NB4 (cell line): Measurements from ENCODE around the gene CCDC97.

Experiments
- DNase-seq: peaks from one replicate; pipeline ENCODE4 v3.0.0; 2010; ENCODE audit warnings: low read depth
- H3K4me3 ChIP-seq: one replicate; pipeline ENCODE4 v1.5.1; 2011; ENCODE audit warnings: mild to moderate bottlenecking, low read depth, low read length, moderate library complexity
- MYC ChIP-seq: IDR thresholded peaks from 2 replicates; pipeline ENCODE4 v1.6.1; 2011; ENCODE audit warnings: low read depth, low read length
- POLR2A ChIP-seq: IDR thresholded peaks from 2 replicates; pipeline ENCODE4 v1.6.1; 2011; ENCODE audit warnings: mild to moderate bottlenecking; ENCODE audit not compliant: insufficient read length; ENCODE audit errors: extremely low read depth
- TF ChIP-seq, protein P1 (sequence below): IDR thresholded peaks from one replicate; pipeline ENCODE4 v1.5.1; 2012; ENCODE audit warnings: low read depth, low read length
- TF ChIP-seq, protein P2 (sequence below): IDR thresholded peaks from 2 replicates; pipeline ENCODE4 v1.6.1; 2011; ENCODE audit warnings: low read depth, low read length

CCDC97 gene

DNA sequence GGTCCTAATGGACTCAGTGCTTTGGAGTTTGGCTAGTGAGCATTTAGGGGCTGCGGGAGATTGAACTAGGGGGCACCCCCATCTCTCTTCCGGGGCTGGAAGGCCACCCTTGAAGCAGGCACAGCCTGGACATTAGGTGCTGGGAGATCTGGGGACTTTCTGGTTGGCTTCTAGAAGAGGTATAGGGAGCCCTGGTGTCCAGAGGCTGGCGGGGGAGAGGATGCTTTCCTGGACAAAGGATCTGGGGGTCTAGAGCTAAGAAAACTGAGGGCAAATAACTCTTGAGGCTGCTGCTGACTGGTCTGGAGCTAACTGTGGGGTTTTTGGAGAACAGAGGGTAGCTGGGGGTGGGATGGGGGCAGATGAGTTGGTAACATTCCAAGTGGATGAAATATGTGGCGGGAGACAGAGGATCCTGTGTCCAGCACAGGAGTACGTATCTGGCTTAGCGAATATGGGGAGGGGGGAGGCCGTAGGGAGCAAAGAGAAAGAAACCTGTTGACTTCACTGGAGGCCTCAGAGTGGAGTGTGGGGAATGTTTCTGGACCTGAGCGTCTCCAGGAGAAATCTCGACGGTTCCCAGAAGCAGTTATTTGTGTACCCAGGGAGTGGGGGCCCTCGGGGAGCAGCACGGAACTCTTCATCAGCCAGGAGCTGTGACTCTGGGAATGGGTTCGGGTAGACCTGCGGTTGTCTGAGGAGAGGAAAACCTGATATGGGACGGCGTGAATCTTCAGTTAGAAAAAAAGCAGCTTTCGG is 44.4 kb upstream of the CCDC97 start:
- H3K4me3 ChIP-seq: peak overlapping the region; percentile 79
- TF ChIP-seq POLR2A (no peak), MYC (no peak)
- TF ChIP-seq, protein P1, sequence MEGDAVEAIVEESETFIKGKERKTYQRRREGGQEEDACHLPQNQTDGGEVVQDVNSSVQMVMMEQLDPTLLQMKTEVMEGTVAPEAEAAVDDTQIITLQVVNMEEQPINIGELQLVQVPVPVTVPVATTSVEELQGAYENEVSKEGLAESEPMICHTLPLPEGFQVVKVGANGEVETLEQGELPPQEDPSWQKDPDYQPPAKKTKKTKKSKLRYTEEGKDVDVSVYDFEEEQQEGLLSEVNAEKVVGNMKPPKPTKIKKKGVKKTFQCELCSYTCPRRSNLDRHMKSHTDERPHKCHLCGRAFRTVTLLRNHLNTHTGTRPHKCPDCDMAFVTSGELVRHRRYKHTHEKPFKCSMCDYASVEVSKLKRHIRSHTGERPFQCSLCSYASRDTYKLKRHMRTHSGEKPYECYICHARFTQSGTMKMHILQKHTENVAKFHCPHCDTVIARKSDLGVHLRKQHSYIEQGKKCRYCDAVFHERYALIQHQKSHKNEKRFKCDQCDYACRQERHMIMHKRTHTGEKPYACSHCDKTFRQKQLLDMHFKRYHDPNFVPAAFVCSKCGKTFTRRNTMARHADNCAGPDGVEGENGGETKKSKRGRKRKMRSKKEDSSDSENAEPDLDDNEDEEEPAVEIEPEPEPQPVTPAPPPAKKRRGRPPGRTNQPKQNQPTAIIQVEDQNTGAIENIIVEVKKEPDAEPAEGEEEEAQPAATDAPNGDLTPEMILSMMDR: no peak
- TF ChIP-seq, protein P2, sequence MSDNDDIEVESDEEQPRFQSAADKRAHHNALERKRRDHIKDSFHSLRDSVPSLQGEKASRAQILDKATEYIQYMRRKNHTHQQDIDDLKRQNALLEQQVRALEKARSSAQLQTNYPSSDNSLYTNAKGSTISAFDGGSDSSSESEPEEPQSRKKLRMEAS: no peak
- DNase-seq: peak; percentile 12

DNA sequence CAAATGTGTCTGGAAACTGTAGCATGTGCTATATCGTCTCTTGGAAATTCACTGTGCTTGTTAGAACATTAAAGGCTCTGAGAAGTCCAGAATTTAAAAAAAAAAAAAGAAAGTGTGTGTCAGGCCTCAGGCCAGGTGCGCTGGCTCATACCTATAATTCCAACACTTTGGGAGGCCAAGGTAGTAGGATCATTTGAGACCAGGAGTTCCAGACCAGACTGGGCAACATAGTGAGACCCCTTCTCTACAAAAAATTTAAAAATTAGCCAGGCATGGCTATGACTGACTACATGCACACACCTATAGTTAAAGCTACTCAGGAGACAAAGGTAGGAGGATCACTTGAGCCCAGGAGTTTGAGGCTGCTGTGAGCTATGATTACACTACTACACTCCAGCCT is 40.9 kb upstream of the CCDC97 start:
- DNase-seq: no peak
- H3K4me3 ChIP-seq: no peak overlapping the region
- TF ChIP-seq POLR2A: no peak
- TF ChIP-seq, protein P1: no peak
- TF ChIP-seq MYC: no peak
- TF ChIP-seq, protein P2: no peak

DNA sequence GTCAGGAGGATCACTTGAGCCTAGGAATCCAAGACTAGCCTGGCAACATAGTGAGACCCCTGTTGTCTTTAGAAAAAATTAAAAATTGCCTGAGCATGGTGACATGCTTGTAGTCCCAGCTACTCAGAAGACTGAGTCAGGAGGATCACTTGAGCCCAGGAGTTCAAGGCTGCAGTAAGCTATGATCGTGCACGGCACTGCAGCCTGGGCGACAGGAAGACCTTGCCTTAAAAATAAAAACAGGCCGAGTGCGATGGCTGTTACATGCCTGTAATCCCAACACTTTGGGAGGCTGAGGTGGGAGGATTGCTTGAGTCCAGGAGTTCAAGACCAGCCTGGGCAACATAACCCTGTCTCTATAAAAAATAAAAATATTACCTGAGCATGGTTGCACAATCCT is 40.4 kb upstream of the CCDC97 start:
- no peak for DNase-seq
- TF ChIP-seq, protein P1: no peak
- no peak for TF ChIP-seq POLR2A
- TF ChIP-seq MYC: no peak
- TF ChIP-seq, protein P2: no peak
- no peak overlapping the region for H3K4me3 ChIP-seq

DNA sequence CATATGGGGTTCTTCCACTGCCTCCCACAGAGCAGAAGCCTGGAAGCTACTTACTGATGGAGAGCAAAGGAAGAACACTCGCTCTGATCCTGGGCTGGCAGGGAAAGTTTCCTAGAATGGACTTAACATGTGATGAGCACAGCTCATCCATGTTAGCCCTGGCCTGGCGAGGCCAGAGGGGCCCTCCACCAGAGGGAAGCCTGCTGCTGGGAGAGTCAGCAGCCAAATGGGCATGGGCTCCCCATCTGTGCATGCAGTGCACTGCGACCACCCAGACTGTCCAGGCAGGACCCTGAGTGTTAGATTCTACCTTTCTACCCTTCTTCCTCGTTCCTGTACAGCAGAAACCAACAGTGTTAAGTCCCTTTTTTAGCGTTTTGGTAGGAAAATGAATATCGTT is 36.9 kb upstream of the CCDC97 start:
- DNase-seq: no peak
- TF ChIP-seq, protein P2: no peak
- TF ChIP-seq, protein P1: no peak
- TF ChIP-seq MYC (no peak), POLR2A (no peak)
- no peak overlapping the region for H3K4me3 ChIP-seq

DNA sequence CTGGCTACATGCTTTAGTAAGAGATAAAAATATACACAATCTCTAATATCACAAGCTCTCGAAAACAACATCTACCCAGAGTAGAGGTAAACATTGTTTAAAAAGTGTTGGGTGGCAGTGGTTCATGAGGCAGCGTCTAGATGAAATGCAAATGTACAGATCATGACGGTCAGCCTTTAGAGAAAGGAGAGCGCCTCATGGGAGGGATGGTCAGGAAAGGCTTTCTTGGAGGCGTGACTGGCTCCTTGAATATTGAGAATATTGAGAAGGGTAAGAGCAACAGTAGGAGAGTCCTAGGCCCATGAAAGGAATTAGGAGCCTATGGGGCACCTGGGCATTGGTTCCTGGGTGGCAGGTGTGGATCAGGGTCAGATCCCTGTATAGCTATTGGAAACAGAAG is 35.2 kb upstream of the CCDC97 start:
- no peak overlapping the region for H3K4me3 ChIP-seq
- no peak for DNase-seq
- TF ChIP-seq, protein P2: no peak

DNA sequence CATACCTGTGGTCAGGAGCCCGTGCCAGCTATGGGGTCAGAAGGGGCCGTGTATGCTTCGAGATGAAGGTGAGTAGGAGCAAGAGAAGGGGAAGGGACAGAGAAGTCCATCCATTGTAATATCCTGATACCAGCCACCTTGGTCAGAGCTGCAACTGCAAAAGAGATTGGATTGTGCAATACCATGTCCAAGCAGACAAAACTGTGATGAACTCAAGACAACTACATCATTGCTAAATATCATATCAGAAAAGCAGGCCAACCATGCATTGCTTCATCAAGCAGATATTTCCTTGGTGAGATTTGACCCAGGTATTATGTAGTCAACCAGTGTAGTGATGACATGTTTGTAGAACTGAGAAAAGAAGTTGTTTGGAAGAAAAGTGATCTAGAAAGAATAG is 33.7 kb upstream of the CCDC97 start:
- DNase-seq: peak; percentile 13
- no peak overlapping the region for H3K4me3 ChIP-seq
- TF ChIP-seq, protein P2: no peak

DNA sequence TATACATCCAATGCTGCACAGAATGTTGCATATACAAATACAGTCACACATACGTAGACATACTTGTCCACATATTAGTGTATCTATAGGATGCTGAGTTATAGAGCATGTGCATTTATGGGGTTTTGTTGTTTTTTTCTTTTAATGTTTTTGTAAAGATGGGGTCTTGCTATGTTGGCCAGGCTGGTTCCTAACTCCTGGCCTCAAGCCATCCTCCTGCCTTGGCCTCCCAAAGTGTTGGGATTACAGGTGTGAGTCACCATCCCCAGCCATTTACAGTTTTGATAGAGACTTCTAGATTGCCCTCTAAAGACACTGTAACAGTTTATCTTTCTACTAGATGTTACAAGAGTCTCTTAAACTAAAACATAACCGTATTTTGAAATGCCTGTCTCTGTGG is 31.5 kb upstream of the CCDC97 start:
- TF ChIP-seq MYC (no peak), POLR2A (no peak)
- TF ChIP-seq, protein P2: no peak
- TF ChIP-seq, protein P1: no peak
- no peak for DNase-seq
- no peak overlapping the region for H3K4me3 ChIP-seq
